PC-3 (cell line): ENCODE data around the gene RNF208. TPM values are rescaled to one million over a fixed set of nuclear protein-coding genes. Genes with fewer than 3 reads are reported as not detected.

Source experiments
- ATAC-seq: fragments of 200-7000 bp; cut with Tn5 transposase; 2 replicates; pipeline ENCODE4 v1.9.1; 2020; ENCODE audit warnings: mild to moderate bottlenecking, moderate library complexity
- BruUV-seq: library from RNA; stranded (reverse); fragments of 400-500 nt; replicated peaks from 2 replicates; lab custom pipeline; 2021; lab: Mats Ljungman, UMichigan
- CTCF ChIA-PET: fragments of 300-600 bp; sonication (Branson Sonifier 250); formaldehyde crosslinking; loops from one replicate; lab custom pipeline; 2022; ENCODE audit warnings: antibody characterized with exemption; lab: Charles Lee
- POLR2A ChIA-PET: fragments of 300-600 bp; sonication (Branson Sonifier 250); formaldehyde crosslinking; loops from one replicate; lab custom pipeline; 2022; ENCODE audit warnings: antibody characterized with exemption; ENCODE audit not compliant: unreplicated experiment; lab: Charles Lee
- DNase-seq: peaks from one replicate; pipeline ENCODE4 v3.0.0-alpha.2; 2015
- H2AFZ ChIP-seq: fragments of 300-600 bp; sonication (generic); 2 replicates; pipeline ENCODE4 v1.6.0; 2016; ENCODE audit warnings: antibody characterized with exemption, low read length
- H3F3A ChIP-seq: fragments of 300-600 bp; sonication (generic); one replicate; pipeline ENCODE4 v1.6.0; 2017; ENCODE audit warnings: antibody characterized with exemption, low read length, control low read depth, mild to moderate bottlenecking; ENCODE audit not compliant: unreplicated experiment
- H3K27ac ChIP-seq: fragments of 300-600 bp; sonication (generic); 2 replicates; pipeline ENCODE4 v1.5.1; 2016; ENCODE audit warnings: mild to moderate bottlenecking, low read length
- H3K27me3 ChIP-seq: fragments of 300-600 bp; sonication (generic); 2 replicates; pipeline ENCODE4 v1.6.1; 2016; ENCODE audit warnings: low read length, mixed read lengths
- H3K36me3 ChIP-seq: fragments of 300-600 bp; sonication (generic); 2 replicates; pipeline ENCODE4 v1.6.1; 2016; ENCODE audit warnings: low read depth, mixed run types, low read length, mixed read lengths
- H3K4me1 ChIP-seq: fragments of 300-600 bp; sonication (generic); 2 replicates; pipeline ENCODE4 v1.5.1; 2016; ENCODE audit warnings: low read length; ENCODE audit not compliant: insufficient read depth
- H3K4me2 ChIP-seq: fragments of 300-600 bp; sonication (generic); 2 replicates; pipeline ENCODE4 v1.6.0; 2016; ENCODE audit warnings: low read length
- H3K4me3 ChIP-seq: fragments of 300-600 bp; sonication (generic); 2 replicates; pipeline ENCODE4 v1.5.1; 2016; ENCODE audit warnings: mild to moderate bottlenecking, low read length, mixed read lengths
- H3K79me2 ChIP-seq: fragments of 300-600 bp; sonication (generic); 2 replicates; pipeline ENCODE4 v1.6.1; 2017; ENCODE audit warnings: low read length, mixed read lengths
- H3K9ac ChIP-seq: fragments of 300-600 bp; sonication (generic); 2 replicates; pipeline ENCODE4 v1.6.0; 2016; ENCODE audit warnings: mild to moderate bottlenecking, low read length
- H3K9me2 ChIP-seq: fragments of 300-600 bp; sonication (generic); replicated peaks from 2 replicates; pipeline ENCODE4 v1.6.1; 2016; ENCODE audit warnings: mixed run types, low read length, mixed read lengths
- H3K9me3 ChIP-seq: fragments of 300-600 bp; sonication (generic); 2 replicates; pipeline ENCODE4 v1.6.1; 2016; ENCODE audit warnings: low read length, mixed read lengths
- H4K20me1 ChIP-seq: fragments of 300-600 bp; sonication (generic); 2 replicates; pipeline ENCODE4 v1.6.1; 2016; ENCODE audit warnings: low read length, mixed read lengths
- CTCF ChIP-seq: fragments of 300-600 bp; sonication (generic); conservative IDR thresholded peaks from 2 replicates; pipeline ENCODE4 v1.5.1; 2017; ENCODE audit warnings: antibody characterized with exemption, low read depth, mild to moderate bottlenecking, low read length
- EZH2 ChIP-seq: fragments of 300-600 bp; sonication (generic); IDR thresholded peaks from one replicate; pipeline ENCODE4 v1.6.1; 2017; ENCODE audit warnings: antibody characterized with exemption, mild to moderate bottlenecking, low read length; ENCODE audit not compliant: unreplicated experiment
- EZH2phosphoT487 ChIP-seq: fragments of 300-600 bp; sonication (generic); IDR thresholded peaks from 2 replicates; pipeline ENCODE4 v1.6.1; 2018; ENCODE audit warnings: mild to moderate bottlenecking, antibody characterized with exemption, low read length, borderline replicate concordance
- intact Hi-C: fragments of 100-400 bp; cut with micrococcal nuclease; formaldehyde crosslinking; loops from 2 replicates; pipeline ENCODE4 v1.9.0; 2023
- total RNA-seq: library from RNA; depleted of rRNA; stranded (reverse); fragments of >200 nt; gene quantifications from 2 replicates; pipeline ENCODE4 v1.2.3, GENCODE V29; 2014

RNF208 gene
- total RNA-seq, 1 experiment from 2014 or later, result 1.7 TPM

DNA sequence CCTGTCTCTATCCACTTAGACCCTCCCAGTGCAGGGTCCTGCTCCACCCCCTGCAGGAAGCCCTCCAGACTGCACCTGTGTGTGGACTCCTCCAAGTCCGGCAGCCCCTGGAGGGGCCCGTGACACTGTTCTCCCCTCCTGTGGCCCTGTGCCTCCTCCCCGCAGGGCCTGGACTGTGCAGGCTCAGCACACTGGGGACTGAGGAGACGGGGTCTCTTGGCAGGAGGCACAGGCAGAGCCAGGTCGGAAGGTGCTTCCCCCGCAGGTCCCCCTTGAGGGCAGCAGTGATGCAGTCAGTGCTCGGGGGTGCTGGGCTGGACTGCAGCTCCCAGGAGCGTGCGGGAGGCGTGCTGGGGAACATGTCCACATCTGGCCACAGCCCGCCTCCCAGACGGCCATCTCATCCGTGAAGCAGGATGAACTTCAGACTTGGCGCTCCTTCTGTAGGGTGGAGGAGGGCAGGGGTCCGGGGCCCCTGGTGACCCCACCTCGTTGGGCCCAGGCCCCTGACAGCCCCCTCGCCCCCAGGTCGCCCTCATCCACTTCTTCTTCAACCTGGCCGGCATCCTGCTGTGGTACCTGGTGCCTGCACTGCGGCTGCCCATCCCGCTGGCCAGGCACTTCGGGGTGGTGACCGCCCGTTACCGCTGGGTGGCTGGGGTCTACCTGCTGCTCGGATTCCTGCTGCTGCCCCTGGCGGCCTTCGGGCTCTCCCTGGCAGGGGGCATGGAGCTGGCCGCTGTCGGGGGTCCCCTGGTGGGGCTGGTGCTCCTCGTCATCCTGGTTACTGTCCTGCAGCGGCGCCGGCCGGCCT lies 13.6 kb upstream of the RNF208 start:
- no peak overlapping the region for H3K9ac ChIP-seq
- H3K36me3 ChIP-seq, result no peaks in the 10 kb centered on the region
- ATAC-seq (no peak), DNase-seq (no peak)
- peaks cover 25% of the 10 kb centered on the region for H3K79me2 ChIP-seq
- peaks cover 22% of the 10 kb centered on the region for H3K4me1 ChIP-seq
- TF ChIP-seq EZH2 (no peak), EZH2phosphoT487 (no peak)
- H3K4me3 ChIP-seq, result no peak overlapping the region
- H3K27me3 ChIP-seq, result no peaks in the 10 kb centered on the region
- no peaks in the 10 kb centered on the region for H3K9me3 ChIP-seq
- POLR2A ChIA-PET, result no interaction called here
- no TSS peak for BruUV-seq
- H3K9me2 ChIP-seq, result no peaks in the 10 kb centered on the region
- no peak overlapping the region for H3K27ac ChIP-seq
- H3F3A ChIP-seq, result no peaks in the 10 kb centered on the region
- H2AFZ ChIP-seq, result no peak overlapping the region
- CTCF ChIA-PET, result interaction anchor here (1.0 kb wide), 2 partner anchors 8 to 18 kb away, joined by 3 to 7 read pairs; partner anchors contain the start of gene RNF224
- intact Hi-C loops, result no loop called here
- H4K20me1 ChIP-seq, result no peaks in the 10 kb centered on the region
- H3K4me2 ChIP-seq, result no peak overlapping the region

GRCh38 chr9:137234758-137235423 lies 12.9 kb upstream of the RNF208 start:
- TF ChIP-seq EZH2phosphoT487 (no peak), EZH2 (no peak), CTCF (no peak)
- Histone ChIP-seq H3K9me3 (no peaks in the 10 kb centered on the region), H3K9me2 (no peaks in the 10 kb centered on the region), H3K36me3 (no peaks in the 10 kb centered on the region), H3K4me1 (peaks cover 22% of the 10 kb centered on the region), H3K27me3 (no peaks in the 10 kb centered on the region), H3F3A (no peaks in the 10 kb centered on the region), H3K9ac (no peak overlapping the region), H3K27ac (no peak overlapping the region), H3K79me2 (peaks cover 22% of the 10 kb centered on the region), H4K20me1 (no peaks in the 10 kb centered on the region), H3K4me3 (no peak overlapping the region), H3K4me2 (no peak overlapping the region), H2AFZ (no peak overlapping the region)
- BruUV-seq, result no TSS peak
- ATAC-seq, result no peak
- no peak for DNase-seq
- intact Hi-C loops, result no loop called here
- CTCF ChIA-PET, result interaction anchor here (1.2 kb wide), 1 partner anchor 11 kb away, joined by 3 read pairs; no protein-coding TSS in a partner anchor
- POLR2A ChIA-PET, result no interaction called here

- Histone ChIP-seq H3K9me2 (no peaks in the 10 kb centered on the region), H3K9me3 (no peaks in the 10 kb centered on the region), H3K4me3 (no peak overlapping the region), H3K27me3 (no peaks in the 10 kb centered on the region), H3K4me1 (peaks cover 22% of the 10 kb centered on the region), H3K27ac (no peak overlapping the region), H3K79me2 (peaks cover 15% of the 10 kb centered on the region), H4K20me1 (no peaks in the 10 kb centered on the region), H3K4me2 (no peak overlapping the region), H3F3A (no peaks in the 10 kb centered on the region), H3K9ac (no peak overlapping the region), H3K36me3 (no peaks in the 10 kb centered on the region), H2AFZ (no peak overlapping the region)
- BruUV-seq, result no TSS peak
- ATAC-seq, result no peak
- DNase-seq, result no peak
- TF ChIP-seq EZH2, result no peak
- no peak for TF ChIP-seq EZH2phosphoT487
- no peak for TF ChIP-seq CTCF
- CTCF ChIA-PET, result interaction anchor here (1.2 kb wide), 1 partner anchor 10 kb away, joined by 3 read pairs; no protein-coding TSS in a partner anchor
- intact Hi-C loops, result no loop called here
- POLR2A ChIA-PET, result no interaction called here
Observed at GRCh38 chr9:137234055-137234697, 12.1 kb upstream of the RNF208 start.
